ENCODE results near the gene NUDT16L1.

Gene NUDT16L1

DNA sequence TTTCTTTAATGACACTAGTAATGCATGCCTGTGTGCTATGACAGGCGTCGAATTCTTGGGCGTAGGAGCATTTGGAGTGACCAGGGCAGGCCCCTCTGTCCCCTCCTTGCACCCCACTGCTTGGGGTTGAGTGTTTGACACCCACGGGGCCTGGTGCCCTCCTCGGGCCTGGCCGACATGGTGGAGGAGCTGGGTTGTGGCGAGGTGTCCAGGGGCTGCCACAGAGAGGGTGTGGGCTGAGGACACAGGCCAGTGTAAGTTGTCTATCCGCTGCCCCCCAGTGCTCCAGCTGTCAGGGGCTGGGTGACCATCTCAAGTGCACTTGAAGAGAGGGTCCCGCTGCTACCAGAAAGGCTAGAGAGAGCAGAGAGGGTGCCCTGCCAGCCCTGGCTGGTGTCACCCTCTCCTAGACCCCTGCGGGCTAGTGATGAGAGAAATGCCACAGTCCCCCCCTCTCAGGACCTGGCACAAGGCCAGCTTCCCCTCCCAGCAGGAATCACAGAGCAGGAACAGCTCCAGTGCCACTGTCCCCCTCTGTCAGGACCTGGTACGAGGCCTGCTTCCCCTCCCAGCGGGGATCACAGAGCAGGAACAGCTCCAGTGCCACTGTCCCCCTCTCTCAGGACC lies 38.3 kb upstream of the NUDT16L1 start:
- H3K4me3 ChIP-seq (ENCODE audit: low read depth, low read length), result no peak overlapping the region
- H3K36me3 ChIP-seq (ENCODE audit: insufficient read depth, low read length), result 0 out of 2 replicates have a peak, but pooled peaks cover 4% of the 10 kb centered on the region
- no peak overlapping the region for H2AFZ ChIP-seq (ENCODE audit: low read length, unreplicated experiment)
- no peak overlapping the region for H3K27ac ChIP-seq (ENCODE audit: low read depth, low read length)
- no peaks in the 10 kb centered on the region for H3K27me3 ChIP-seq (ENCODE audit: insufficient read depth, low read length)
- H3K79me2 ChIP-seq (ENCODE audit: control insufficient read depth, insufficient read depth, low read length, unreplicated experiment), result no peaks in the 10 kb centered on the region
- peaks cover 2% of the 10 kb centered on the region for H3K4me1 ChIP-seq (ENCODE audit: control insufficient read depth, insufficient read depth, low read length, unreplicated experiment)

GRCh38 chr16:4655801-4656200 lies 37.6 kb upstream of the NUDT16L1 start:
- H3K36me3 ChIP-seq (ENCODE audit: insufficient read depth, low read length), result 0 out of 2 replicates have a peak, but pooled peaks cover 4% of the 10 kb centered on the region
- H3K27ac ChIP-seq (ENCODE audit: low read depth, low read length), result no peak overlapping the region
- no peaks in the 10 kb centered on the region for H3K27me3 ChIP-seq (ENCODE audit: insufficient read depth, low read length)
- no peak overlapping the region for H2AFZ ChIP-seq (ENCODE audit: low read length, unreplicated experiment)
- H3K79me2 ChIP-seq (ENCODE audit: control insufficient read depth, insufficient read depth, low read length, unreplicated experiment), result no peaks in the 10 kb centered on the region
- no peak overlapping the region for H3K4me3 ChIP-seq (ENCODE audit: low read depth, low read length)
- peaks cover 4% of the 10 kb centered on the region for H3K4me1 ChIP-seq (ENCODE audit: control insufficient read depth, insufficient read depth, low read length, unreplicated experiment)

GRCh38 chr16:4656221-4656620 lies 37.1 kb upstream of the NUDT16L1 start:
- no peaks in the 10 kb centered on the region for H3K27me3 ChIP-seq (ENCODE audit: insufficient read depth, low read length)
- 0 out of 2 replicates have a peak, but pooled peaks cover 4% of the 10 kb centered on the region for H3K36me3 ChIP-seq (ENCODE audit: insufficient read depth, low read length)
- no peaks in the 10 kb centered on the region for H3K79me2 ChIP-seq (ENCODE audit: control insufficient read depth, insufficient read depth, low read length, unreplicated experiment)
- no peak overlapping the region for H3K27ac ChIP-seq (ENCODE audit: low read depth, low read length)
- no peak overlapping the region for H3K4me3 ChIP-seq (ENCODE audit: low read depth, low read length)
- H2AFZ ChIP-seq (ENCODE audit: low read length, unreplicated experiment), result no peak overlapping the region
- peaks cover 4% of the 10 kb centered on the region for H3K4me1 ChIP-seq (ENCODE audit: control insufficient read depth, insufficient read depth, low read length, unreplicated experiment)

GRCh38 chr16:4656695-4657686 lies 36.4 kb upstream of the NUDT16L1 start:
- Histone ChIP-seq H3K36me3 (ENCODE audit: insufficient read depth, low read length) (0 out of 2 replicates have a peak, but pooled peaks cover 4% of the 10 kb centered on the region), H3K4me1 (ENCODE audit: control insufficient read depth, insufficient read depth, low read length, unreplicated experiment) (peaks cover 4% of the 10 kb centered on the region), H3K27me3 (ENCODE audit: insufficient read depth, low read length) (no peaks in the 10 kb centered on the region), H3K4me3 (ENCODE audit: low read depth, low read length) (no peak overlapping the region), H2AFZ (ENCODE audit: low read length, unreplicated experiment) (no peak overlapping the region), H3K79me2 (ENCODE audit: control insufficient read depth, insufficient read depth, low read length, unreplicated experiment) (no peaks in the 10 kb centered on the region), H3K27ac (ENCODE audit: low read depth, low read length) (no peak overlapping the region)

- 0 out of 2 replicates have a peak, but pooled peaks cover 4% of the 10 kb centered on the region for H3K36me3 ChIP-seq (ENCODE audit: insufficient read depth, low read length)
- no peak overlapping the region for H3K27ac ChIP-seq (ENCODE audit: low read depth, low read length)
Measured at GRCh38 chr16:4659363-4660353, 33.7 kb upstream of the NUDT16L1 start.

DNA sequence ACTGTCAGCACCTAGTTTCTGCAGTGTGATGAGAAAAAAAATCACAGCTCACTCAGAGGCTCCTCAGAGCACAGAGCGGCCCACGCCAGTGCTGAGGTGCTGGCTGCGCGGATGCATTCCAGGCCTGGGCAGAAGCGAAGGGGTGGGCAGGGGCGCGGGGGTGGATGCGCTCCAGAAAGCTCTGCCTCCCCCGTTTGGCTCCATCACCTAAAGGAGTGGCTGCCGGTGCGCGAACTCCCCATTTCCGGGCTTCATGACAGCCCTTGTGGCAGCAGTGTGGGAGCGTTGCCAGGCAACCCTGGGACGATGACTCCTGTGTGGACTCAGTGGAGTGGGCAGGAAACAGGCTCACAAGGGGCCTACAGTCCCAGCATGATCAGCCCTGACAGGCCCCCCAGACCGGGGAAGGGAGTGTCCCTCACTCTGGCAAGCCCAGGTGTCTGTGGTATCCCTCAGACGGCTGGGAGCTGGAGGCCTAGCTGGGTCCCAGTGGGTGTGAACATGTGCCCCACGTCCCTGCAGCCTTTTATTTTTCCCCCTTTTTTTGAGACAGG lies 32.8 kb upstream of the NUDT16L1 start:
- no peaks in the 10 kb centered on the region for H3K79me2 ChIP-seq (ENCODE audit: control insufficient read depth, insufficient read depth, low read length, unreplicated experiment)
- H3K27me3 ChIP-seq (ENCODE audit: insufficient read depth, low read length), result no peaks in the 10 kb centered on the region
- H3K4me1 ChIP-seq (ENCODE audit: control insufficient read depth, insufficient read depth, low read length, unreplicated experiment), result peaks cover 4% of the 10 kb centered on the region
- no peak overlapping the region for H3K27ac ChIP-seq (ENCODE audit: low read depth, low read length)
- no peak overlapping the region for H2AFZ ChIP-seq (ENCODE audit: low read length, unreplicated experiment)
- no peak overlapping the region for H3K4me3 ChIP-seq (ENCODE audit: low read depth, low read length)
- 0 out of 2 replicates have a peak, but pooled peaks cover 4% of the 10 kb centered on the region for H3K36me3 ChIP-seq (ENCODE audit: insufficient read depth, low read length)

More at GRCh38 chr16:4659363-4660353, 33.7 kb upstream of the NUDT16L1 start:
- Histone ChIP-seq H2AFZ (ENCODE audit: low read length, unreplicated experiment) (no peak overlapping the region), H3K79me2 (ENCODE audit: control insufficient read depth, insufficient read depth, low read length, unreplicated experiment) (no peaks in the 10 kb centered on the region), H3K4me1 (ENCODE audit: control insufficient read depth, insufficient read depth, low read length, unreplicated experiment) (peaks cover 4% of the 10 kb centered on the region), H3K27me3 (ENCODE audit: insufficient read depth, low read length) (no peaks in the 10 kb centered on the region), H3K4me3 (ENCODE audit: low read depth, low read length) (no peak overlapping the region)

DNA sequence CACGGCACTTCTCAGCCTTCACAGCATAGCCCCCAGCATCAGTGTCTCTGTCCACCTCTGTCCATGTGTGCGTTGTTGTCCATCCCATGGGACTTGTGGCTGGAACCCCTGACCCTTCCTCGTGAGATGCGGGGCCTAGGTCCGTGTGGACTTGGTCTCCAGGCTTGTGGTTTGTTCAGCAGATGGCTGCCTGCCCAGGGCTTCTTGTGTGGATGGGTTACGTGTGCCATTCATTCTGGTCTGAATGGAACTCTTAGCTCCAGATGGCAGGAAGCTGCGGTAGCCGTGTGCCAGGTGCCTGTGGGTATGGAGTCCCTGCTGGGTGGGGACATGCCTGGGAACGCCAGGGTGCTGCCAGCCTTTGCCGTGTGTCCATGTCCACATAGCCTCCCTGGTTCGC lies 31.7 kb upstream of the NUDT16L1 start:
- Histone ChIP-seq H3K27ac (ENCODE audit: low read depth, low read length) (no peak overlapping the region), H3K4me3 (ENCODE audit: low read depth, low read length) (no peak overlapping the region), H3K36me3 (ENCODE audit: insufficient read depth, low read length) (peaks cover 5% of the 10 kb centered on the region; the same call in 1 of the 2 replicates), H3K27me3 (ENCODE audit: insufficient read depth, low read length) (no peaks in the 10 kb centered on the region), H3K79me2 (ENCODE audit: control insufficient read depth, insufficient read depth, low read length, unreplicated experiment) (no peaks in the 10 kb centered on the region), H3K4me1 (ENCODE audit: control insufficient read depth, insufficient read depth, low read length, unreplicated experiment) (peaks cover 4% of the 10 kb centered on the region), H2AFZ (ENCODE audit: low read length, unreplicated experiment) (no peak overlapping the region)

- H2AFZ ChIP-seq (ENCODE audit: low read length, unreplicated experiment), result no peak overlapping the region
- no peak overlapping the region for H3K4me3 ChIP-seq (ENCODE audit: low read depth, low read length)
- no peaks in the 10 kb centered on the region for H3K27me3 ChIP-seq (ENCODE audit: insufficient read depth, low read length)
- peaks cover 4% of the 10 kb centered on the region for H3K4me1 ChIP-seq (ENCODE audit: control insufficient read depth, insufficient read depth, low read length, unreplicated experiment)
- no peaks in the 10 kb centered on the region for H3K79me2 ChIP-seq (ENCODE audit: control insufficient read depth, insufficient read depth, low read length, unreplicated experiment)
- H3K27ac ChIP-seq (ENCODE audit: low read depth, low read length), result no peak overlapping the region
- H3K36me3 ChIP-seq (ENCODE audit: insufficient read depth, low read length), result peaks cover 11% of the 10 kb centered on the region; the same call in 1 of the 2 replicates
Measured at GRCh38 chr16:4663465-4663776, 29.9 kb upstream of the NUDT16L1 start.

DNA sequence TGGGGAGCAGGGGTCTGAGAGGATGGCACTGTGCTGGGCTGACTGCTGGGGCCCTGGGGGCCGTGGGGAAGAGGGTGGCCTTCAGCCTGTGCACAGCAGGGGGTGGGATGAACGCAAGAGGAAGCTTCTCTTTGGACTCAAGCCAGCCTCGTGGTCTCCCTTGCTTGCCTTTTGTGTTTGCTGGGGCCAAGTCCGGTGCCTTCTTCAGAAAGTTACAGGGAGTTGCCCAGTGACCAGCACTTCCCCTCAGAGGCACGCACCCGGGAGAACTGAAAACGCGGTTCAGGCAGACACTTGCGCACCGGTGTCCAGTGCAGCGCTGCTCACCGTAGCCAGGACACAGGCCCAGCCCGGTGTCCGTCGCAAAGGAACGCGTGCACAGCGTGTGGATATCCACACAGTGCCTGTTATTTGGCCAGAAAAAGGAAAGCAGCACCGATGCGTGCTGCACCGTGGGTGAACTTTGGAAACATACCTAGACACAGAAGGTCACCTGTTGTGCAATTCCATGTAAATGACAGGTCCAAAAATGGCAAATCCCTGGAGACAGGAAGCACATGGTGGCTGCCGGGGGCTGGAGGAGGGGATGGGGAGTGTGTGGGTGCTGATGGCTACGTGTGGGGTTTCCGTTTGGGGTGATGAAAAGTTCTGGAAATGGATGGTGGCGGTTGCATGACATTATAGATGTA lies 29.4 kb upstream of the NUDT16L1 start:
- H3K79me2 ChIP-seq (ENCODE audit: control insufficient read depth, insufficient read depth, low read length, unreplicated experiment), result no peaks in the 10 kb centered on the region
- no peaks in the 10 kb centered on the region for H3K27me3 ChIP-seq (ENCODE audit: insufficient read depth, low read length)
- no peak overlapping the region for H3K27ac ChIP-seq (ENCODE audit: low read depth, low read length)
- H3K4me3 ChIP-seq (ENCODE audit: low read depth, low read length), result no peak overlapping the region
- no peak overlapping the region for H2AFZ ChIP-seq (ENCODE audit: low read length, unreplicated experiment)
- peaks cover 4% of the 10 kb centered on the region for H3K4me1 ChIP-seq (ENCODE audit: control insufficient read depth, insufficient read depth, low read length, unreplicated experiment)
- H3K36me3 ChIP-seq (ENCODE audit: insufficient read depth, low read length), result peaks cover 13% of the 10 kb centered on the region; the same call in 1 of the 2 replicates
